Astrocyte (in vitro differentiated cells and primary cell): ENCODE results near the gene GUCY2F. TPM values are rescaled to one million over a fixed set of nuclear protein-coding genes. Genes with fewer than 3 reads are reported as not detected.

ENCODE experiments used
- DNase-seq: peaks from one replicate; pipeline ENCODE4 v3.0.0-alpha.2; 2010; ENCODE audit warnings: low read depth
- FAIRE-seq: peaks from 2 replicates; lab custom pipeline; 2011; peaks lifted over from hg19 to GRCh38; lab: Jason Lieb, UNC
- H2AFZ ChIP-seq: 2 replicates; pipeline ENCODE4 v1.6.0; 2012; ENCODE audit warnings: low read depth, low read length, inconsistent platforms
- H3K27ac ChIP-seq: 2 replicates; pipeline ENCODE4 v1.5.1; 2011; ENCODE audit warnings: low read depth, low read length, inconsistent platforms
- H3K27me3 ChIP-seq: 2 replicates; pipeline ENCODE4 v1.6.0; 2011; ENCODE audit warnings: low read length, inconsistent platforms; ENCODE audit not compliant: insufficient read depth
- H3K36me3 ChIP-seq: 2 replicates; pipeline ENCODE4 v1.5.1; 2011; ENCODE audit warnings: low read length, inconsistent platforms; ENCODE audit not compliant: insufficient read depth
- H3K4me1 ChIP-seq: 2 replicates; pipeline ENCODE4 v1.5.1; 2011; ENCODE audit warnings: low read length, inconsistent platforms; ENCODE audit not compliant: insufficient read depth
- H3K4me2 ChIP-seq: 2 replicates; pipeline ENCODE4 v1.6.0; 2012; ENCODE audit warnings: low read length, inconsistent platforms
- H3K4me3 ChIP-seq: 2 replicates; pipeline ENCODE4 v1.5.1; 2011; ENCODE audit warnings: low read depth, mild to moderate bottlenecking, low read length, inconsistent platforms; ENCODE audit not compliant: insufficient read depth
- H3K79me2 ChIP-seq: 2 replicates; pipeline ENCODE4 v1.6.0; 2012; ENCODE audit warnings: mild to moderate bottlenecking, low read length, inconsistent platforms; ENCODE audit not compliant: insufficient read depth
- H3K9ac ChIP-seq: 2 replicates; pipeline ENCODE4 v1.6.0; 2012; ENCODE audit warnings: mild to moderate bottlenecking, low read length, inconsistent platforms
- H3K9me3 ChIP-seq: 2 replicates; pipeline ENCODE4 v1.5.1; 2012; ENCODE audit warnings: low read depth, mild to moderate bottlenecking, low read length, inconsistent platforms; ENCODE audit not compliant: insufficient read depth
- H4K20me1 ChIP-seq: 2 replicates; pipeline ENCODE4 v1.6.0; 2012; ENCODE audit warnings: low read length, inconsistent platforms; ENCODE audit not compliant: insufficient read depth
- H3K27ac Mint-ChIP-seq: one replicate; pipeline ENCODE4 v1.8.0; 2021; ENCODE audit warnings: mild to moderate bottlenecking, mixed read lengths; ENCODE audit not compliant: unreplicated experiment
- H3K27me3 Mint-ChIP-seq: one replicate; pipeline ENCODE4 v1.8.0; 2021; ENCODE audit warnings: low read depth, mixed read lengths; ENCODE audit not compliant: unreplicated experiment
- H3K36me3 Mint-ChIP-seq: one replicate; pipeline ENCODE4 v1.8.0; 2021; ENCODE audit warnings: low read depth, mixed read lengths; ENCODE audit not compliant: unreplicated experiment
- H3K4me1 Mint-ChIP-seq: one replicate; pipeline ENCODE4 v1.8.0; 2021; ENCODE audit warnings: low read depth, mixed read lengths; ENCODE audit not compliant: unreplicated experiment
- H3K4me3 Mint-ChIP-seq: one replicate; pipeline ENCODE4 v1.8.0; 2021; ENCODE audit warnings: mild to moderate bottlenecking, moderate library complexity, mixed read lengths; ENCODE audit not compliant: unreplicated experiment
- H3K9me3 Mint-ChIP-seq: one replicate; pipeline ENCODE4 v1.8.0; 2021; ENCODE audit warnings: mild to moderate bottlenecking, mixed read lengths; ENCODE audit not compliant: unreplicated experiment
- CTCF ChIP-seq: IDR thresholded peaks from 2 replicates; pipeline ENCODE4 v1.5.1; 2011; ENCODE audit warnings: low read depth, mild to moderate bottlenecking, inconsistent platforms, low read length, moderate library complexity; ENCODE audit not compliant: insufficient read depth
- EZH2 ChIP-seq: IDR thresholded peaks from 2 replicates; pipeline ENCODE4 v1.6.1; 2012; ENCODE audit warnings: mild to moderate bottlenecking, low read length, inconsistent platforms; ENCODE audit not compliant: insufficient read depth
- total RNA-seq: library from RNA; stranded (reverse); gene quantifications from 2 replicates; pipeline ENCODE4 v1.2.1, GENCODE V29; 2021

GUCY2F gene
- total RNA-seq, 1 donor from 2014 or later = not detected

- H3K9ac ChIP-seq = peak overlapping the region; percentile 46
- no peak for FAIRE-seq
- Mint-ChIP-seq H3K4me1 (peaks cover 6% of the 10 kb centered on the region), H3K27me3 (no peaks in the 10 kb centered on the region), H3K36me3 (no peaks in the 10 kb centered on the region), H3K4me3 (no peak overlapping the region), H3K27ac (no peak overlapping the region), H3K9me3 (no peaks in the 10 kb centered on the region)
- peak overlapping the region; percentile 33 for H3K4me3 ChIP-seq
- peak; percentile 28 for TF ChIP-seq CTCF
- TF ChIP-seq EZH2 = no peak
- H3K27me3 ChIP-seq = no peaks in the 10 kb centered on the region
- H4K20me1 ChIP-seq = no peaks in the 10 kb centered on the region
- H3K9me3 ChIP-seq = no peaks in the 10 kb centered on the region
- H3K27ac ChIP-seq = peak overlapping the region; percentile 83
- H3K4me1 ChIP-seq = peaks cover 15% of the 10 kb centered on the region
- no peaks in the 10 kb centered on the region for H3K79me2 ChIP-seq
- peak overlapping the region; percentile 73 for H3K4me2 ChIP-seq
- H2AFZ ChIP-seq = peak overlapping the region; percentile 59
- no peaks in the 10 kb centered on the region for H3K36me3 ChIP-seq
- peak; percentile 49 for DNase-seq
Measured at GRCh38 chrX:109472939-109473735, 8.7 kb downstream of the GUCY2F start.

GRCh38 chrX:109464231-109464630, 17.7 kb downstream of the GUCY2F start:
- Histone ChIP-seq H3K36me3 (no peaks in the 10 kb centered on the region), H3K4me1 (no peaks in the 10 kb centered on the region), H3K27ac (no peak overlapping the region), H3K9ac (no peak overlapping the region), H3K27me3 (no peaks in the 10 kb centered on the region), H3K9me3 (no peaks in the 10 kb centered on the region), H3K4me2 (no peak overlapping the region), H4K20me1 (no peaks in the 10 kb centered on the region), H2AFZ (no peak overlapping the region), H3K4me3 (no peak overlapping the region), H3K79me2 (no peaks in the 10 kb centered on the region)
- no peak overlapping the region for H3K27ac Mint-ChIP-seq
- TF ChIP-seq EZH2 = no peak
- no peak for TF ChIP-seq CTCF
- DNase-seq (no peak), FAIRE-seq (no peak)
- no peaks in the 10 kb centered on the region for H3K4me1 Mint-ChIP-seq
- no peaks in the 10 kb centered on the region for H3K9me3 Mint-ChIP-seq
- H3K36me3 Mint-ChIP-seq = no peaks in the 10 kb centered on the region
- no peak overlapping the region for H3K4me3 Mint-ChIP-seq
- no peaks in the 10 kb centered on the region for H3K27me3 Mint-ChIP-seq

- Histone ChIP-seq H3K27me3 (no peaks in the 10 kb centered on the region), H3K4me2 (no peak overlapping the region), H3K27ac (no peak overlapping the region), H3K4me1 (no peaks in the 10 kb centered on the region), H2AFZ (no peak overlapping the region), H4K20me1 (no peaks in the 10 kb centered on the region), H3K9me3 (no peaks in the 10 kb centered on the region), H3K36me3 (no peaks in the 10 kb centered on the region), H3K79me2 (no peaks in the 10 kb centered on the region), H3K4me3 (no peak overlapping the region), H3K9ac (no peak overlapping the region)
- DNase-seq (no peak), FAIRE-seq (no peak)
- Mint-ChIP-seq H3K36me3 (no peaks in the 10 kb centered on the region), H3K4me1 (no peaks in the 10 kb centered on the region), H3K27me3 (no peaks in the 10 kb centered on the region), H3K4me3 (no peak overlapping the region), H3K27ac (no peak overlapping the region), H3K9me3 (no peaks in the 10 kb centered on the region)
- TF ChIP-seq EZH2 (no peak), CTCF (no peak)
Measured at GRCh38 chrX:109463784-109464183, 18.1 kb downstream of the GUCY2F start.
